Endothelial cell of umbilical vein (primary cell): ENCODE data around the gene TPM4.

ENCODE experiments used
- EZH2 ChIP-seq: IDR thresholded peaks from 2 replicates; pipeline ENCODE4 v1.6.1; 2012; ENCODE audit warnings: borderline replicate concordance, low read depth, mild to moderate bottlenecking, moderate library complexity, low read length, inconsistent platforms; ENCODE audit not compliant: severe bottlenecking
- FOS ChIP-seq: IDR thresholded peaks from 2 replicates; pipeline ENCODE4 v1.6.1; 2011; ENCODE audit warnings: mild to moderate bottlenecking, low read length, moderate library complexity, borderline replicate concordance; ENCODE audit not compliant: insufficient read depth
- GATA2 ChIP-seq: IDR thresholded peaks from 2 replicates; pipeline ENCODE4 v1.7.0; 2011; ENCODE audit warnings: low read depth, mild to moderate bottlenecking, moderate library complexity, mixed read lengths, low read length; ENCODE audit not compliant: insufficient read length, insufficient read depth
- JUN ChIP-seq: IDR thresholded peaks from 2 replicates; pipeline ENCODE4 v1.6.1; 2011; ENCODE audit warnings: borderline replicate concordance, low read depth; ENCODE audit not compliant: insufficient read length, insufficient read depth
- MAX ChIP-seq: IDR thresholded peaks from 2 replicates; pipeline ENCODE4 v1.6.1; 2011; ENCODE audit not compliant: insufficient read depth, insufficient read length
- MYC ChIP-seq: IDR thresholded peaks from one replicate; pipeline ENCODE4 v1.6.1; 2011; ENCODE audit warnings: mild to moderate bottlenecking, low read depth, low read length
- POLR2A ChIP-seq: IDR thresholded peaks from 2 replicates; pipeline ENCODE4 v1.6.1; 2012; ENCODE audit warnings: low read depth, mild to moderate bottlenecking, control low read depth, low read length
- POLR2AphosphoS5 ChIP-seq: IDR thresholded peaks from 2 replicates; pipeline ENCODE4 v1.6.1; 2012; ENCODE audit warnings: low read depth, mild to moderate bottlenecking, control low read depth, low read length, moderate library complexity; ENCODE audit not compliant: insufficient read depth
- TF ChIP-seq, protein P1 (sequence below), 2 donors: IDR thresholded peaks; 1 replicate in 1 of 2; 2 replicates in 1 of 2; pipeline ENCODE4 v1.5.1; 2011; ENCODE audit warnings: low read length in 2 of 2, mild to moderate bottlenecking in 2 of 2, moderate library complexity in 2 of 2, control low read depth in 1 of 2, inconsistent platforms in 1 of 2, low read depth in 1 of 2; ENCODE audit not compliant: insufficient read depth in 1 of 2; ENCODE audit errors: extremely low read depth in 1 of 2

DNA sequence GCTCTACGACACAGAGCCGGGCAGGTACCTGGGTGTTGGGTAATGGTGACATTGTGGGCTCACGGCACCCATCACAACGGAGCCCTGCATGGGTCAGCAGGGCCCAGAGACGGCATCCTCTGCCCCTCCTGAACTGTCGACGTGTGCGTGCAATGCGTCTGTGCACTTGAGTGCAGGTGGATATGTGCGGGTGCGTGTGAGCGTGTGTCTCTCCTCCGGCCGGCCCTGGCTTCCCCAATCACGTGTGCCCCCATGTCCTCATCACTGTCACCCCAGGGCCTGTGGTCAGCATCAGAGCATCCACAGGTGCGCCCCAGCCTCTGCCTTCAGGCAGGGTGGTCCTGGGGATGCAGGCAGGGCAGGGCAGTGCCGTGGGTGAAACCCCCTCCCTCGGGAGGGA, 37.2 kb upstream of the TPM4 start:
- TF ChIP-seq JUN (no peak), POLR2A (no peak), MYC (no peak), MAX (no peak), EZH2 (no peak), POLR2AphosphoS5 (no peak), FOS (no peak), GATA2 (no peak)
- TF ChIP-seq, protein P1, sequence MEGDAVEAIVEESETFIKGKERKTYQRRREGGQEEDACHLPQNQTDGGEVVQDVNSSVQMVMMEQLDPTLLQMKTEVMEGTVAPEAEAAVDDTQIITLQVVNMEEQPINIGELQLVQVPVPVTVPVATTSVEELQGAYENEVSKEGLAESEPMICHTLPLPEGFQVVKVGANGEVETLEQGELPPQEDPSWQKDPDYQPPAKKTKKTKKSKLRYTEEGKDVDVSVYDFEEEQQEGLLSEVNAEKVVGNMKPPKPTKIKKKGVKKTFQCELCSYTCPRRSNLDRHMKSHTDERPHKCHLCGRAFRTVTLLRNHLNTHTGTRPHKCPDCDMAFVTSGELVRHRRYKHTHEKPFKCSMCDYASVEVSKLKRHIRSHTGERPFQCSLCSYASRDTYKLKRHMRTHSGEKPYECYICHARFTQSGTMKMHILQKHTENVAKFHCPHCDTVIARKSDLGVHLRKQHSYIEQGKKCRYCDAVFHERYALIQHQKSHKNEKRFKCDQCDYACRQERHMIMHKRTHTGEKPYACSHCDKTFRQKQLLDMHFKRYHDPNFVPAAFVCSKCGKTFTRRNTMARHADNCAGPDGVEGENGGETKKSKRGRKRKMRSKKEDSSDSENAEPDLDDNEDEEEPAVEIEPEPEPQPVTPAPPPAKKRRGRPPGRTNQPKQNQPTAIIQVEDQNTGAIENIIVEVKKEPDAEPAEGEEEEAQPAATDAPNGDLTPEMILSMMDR (IDR thresholded peaks at IDR 0.05; ENCODE audit: extremely low read depth in 1 of 2, insufficient read depth in 1 of 2, low read depth in 1 of 2, low read length in 2 of 2), result no peak
